MCF 10A (cell line): ENCODE results near the gene PVALB. TPM values are rescaled to one million over a fixed set of nuclear protein-coding genes. Genes with fewer than 3 reads are reported as not detected.
A peak's percentile ranks its signal among the peaks of the same experiment; 100 is the strongest.

Source experiments
- BruUV-seq: library from RNA; stranded (reverse); fragments of 400-500 nt; replicated peaks from 2 replicates; lab custom pipeline; 2021; lab: Mats Ljungman, UMichigan
- CTCF ChIA-PET: fragments of 300-600 bp; sonication (Branson Sonifier 250); formaldehyde crosslinking; extraction: SDS; loops from one replicate; lab custom pipeline; 2021; ENCODE audit warnings: antibody characterized with exemption, inconsistent platforms; lab: Yijun Ruan, JAX
- POLR2A ChIA-PET: fragments of 300-600, 350-650 bp; sonication (Branson Sonifier 250); formaldehyde crosslinking; extraction: SDS; loops from one replicate; lab custom pipeline; 2020; ENCODE audit warnings: antibody characterized with exemption, inconsistent platforms; lab: Yijun Ruan, JAX
- DNase-seq: peaks from one replicate; pipeline ENCODE4 v3.0.0-alpha.2; 2018; ENCODE audit not compliant: unreplicated experiment
- H3K27ac Mint-ChIP-seq: one replicate; pipeline ENCODE4 v1.8.0; 2022; ENCODE audit warnings: mild to moderate bottlenecking, low read depth, mixed read lengths; ENCODE audit not compliant: unreplicated experiment
- H3K27me3 Mint-ChIP-seq: one replicate; pipeline ENCODE4 v1.8.0; 2022; ENCODE audit warnings: mixed read lengths; ENCODE audit not compliant: insufficient read depth, unreplicated experiment
- H3K36me3 Mint-ChIP-seq: one replicate; pipeline ENCODE4 v1.8.0; 2022; ENCODE audit warnings: mild to moderate bottlenecking, moderate library complexity, mixed read lengths; ENCODE audit not compliant: insufficient read depth, unreplicated experiment
- H3K4me1 Mint-ChIP-seq: one replicate; pipeline ENCODE4 v1.8.0; 2022; ENCODE audit warnings: mixed read lengths; ENCODE audit not compliant: insufficient read depth, unreplicated experiment
- H3K4me3 Mint-ChIP-seq: one replicate; pipeline ENCODE4 v1.8.0; 2022; ENCODE audit warnings: mild to moderate bottlenecking, moderate library complexity, mixed read lengths; ENCODE audit not compliant: unreplicated experiment
- H3K9me3 Mint-ChIP-seq: one replicate; pipeline ENCODE4 v1.8.0; 2022; ENCODE audit warnings: mixed read lengths; ENCODE audit not compliant: unreplicated experiment
- intact Hi-C: fragments of 100-400 bp; cut with micrococcal nuclease; formaldehyde crosslinking; loops from 2 replicates; pipeline ENCODE4 v1.14.1; 2022
- total RNA-seq: library from RNA; stranded (reverse); gene quantifications from 2 replicates; pipeline ENCODE4 v1.2.3, GENCODE V29; 2022
- TF ChIP-seq, protein P1 (sequence below): fragments of 200-600 bp; IDR thresholded peaks from one replicate; pipeline ENCODE4 v1.8.0; 2022; ENCODE audit warnings: antibody characterized with exemption, mild to moderate bottlenecking; ENCODE audit not compliant: unreplicated experiment

PVALB gene
- total RNA-seq, 1 experiment from 2014 or later, result not detected

DNA sequence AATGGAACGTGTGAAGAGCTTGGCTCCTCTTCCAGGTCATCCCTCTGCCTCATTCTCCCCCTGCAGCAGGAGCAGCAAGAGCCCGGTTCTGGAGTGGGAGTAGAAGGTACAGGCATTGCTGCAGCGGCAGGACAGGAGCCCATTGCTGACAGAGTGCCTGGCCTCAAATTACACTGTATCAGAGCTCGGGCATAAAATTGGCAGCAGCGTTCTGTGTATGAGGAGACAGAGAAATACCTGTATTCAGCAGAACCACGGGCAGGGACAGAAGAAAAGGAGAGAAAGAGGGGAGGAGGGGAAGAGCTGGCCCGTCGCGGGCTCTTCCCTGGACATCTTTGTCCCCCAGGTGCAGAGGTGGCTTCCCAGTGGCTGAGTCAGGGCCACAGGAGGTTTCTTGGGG is 41.3 kb upstream of the PVALB start:
- TF ChIP-seq, protein P1, sequence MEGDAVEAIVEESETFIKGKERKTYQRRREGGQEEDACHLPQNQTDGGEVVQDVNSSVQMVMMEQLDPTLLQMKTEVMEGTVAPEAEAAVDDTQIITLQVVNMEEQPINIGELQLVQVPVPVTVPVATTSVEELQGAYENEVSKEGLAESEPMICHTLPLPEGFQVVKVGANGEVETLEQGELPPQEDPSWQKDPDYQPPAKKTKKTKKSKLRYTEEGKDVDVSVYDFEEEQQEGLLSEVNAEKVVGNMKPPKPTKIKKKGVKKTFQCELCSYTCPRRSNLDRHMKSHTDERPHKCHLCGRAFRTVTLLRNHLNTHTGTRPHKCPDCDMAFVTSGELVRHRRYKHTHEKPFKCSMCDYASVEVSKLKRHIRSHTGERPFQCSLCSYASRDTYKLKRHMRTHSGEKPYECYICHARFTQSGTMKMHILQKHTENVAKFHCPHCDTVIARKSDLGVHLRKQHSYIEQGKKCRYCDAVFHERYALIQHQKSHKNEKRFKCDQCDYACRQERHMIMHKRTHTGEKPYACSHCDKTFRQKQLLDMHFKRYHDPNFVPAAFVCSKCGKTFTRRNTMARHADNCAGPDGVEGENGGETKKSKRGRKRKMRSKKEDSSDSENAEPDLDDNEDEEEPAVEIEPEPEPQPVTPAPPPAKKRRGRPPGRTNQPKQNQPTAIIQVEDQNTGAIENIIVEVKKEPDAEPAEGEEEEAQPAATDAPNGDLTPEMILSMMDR, result no peak
- Mint-ChIP-seq H3K4me3 (no peak overlapping the region), H3K27me3 (peaks cover 23% of the 10 kb centered on the region), H3K27ac (no peak overlapping the region), H3K4me1 (peaks cover 14% of the 10 kb centered on the region), H3K36me3 (no peaks in the 10 kb centered on the region), H3K9me3 (no peaks in the 10 kb centered on the region)
- CTCF ChIA-PET, result interaction anchor here (0.7 to 6.2 kb wide), 11 partner anchors 10 to 376 kb away, joined by 3 to 93 read pairs (median 9); partner anchors contain the start of gene IFT27
- POLR2A ChIA-PET, result interaction anchor here (0.6 kb wide), 1 partner anchor 76 kb away, joined by 3 read pairs; no protein-coding TSS in a partner anchor
- intact Hi-C loops, result no loop called here
- no TSS peak for BruUV-seq
- DNase-seq, result no peak

DNA sequence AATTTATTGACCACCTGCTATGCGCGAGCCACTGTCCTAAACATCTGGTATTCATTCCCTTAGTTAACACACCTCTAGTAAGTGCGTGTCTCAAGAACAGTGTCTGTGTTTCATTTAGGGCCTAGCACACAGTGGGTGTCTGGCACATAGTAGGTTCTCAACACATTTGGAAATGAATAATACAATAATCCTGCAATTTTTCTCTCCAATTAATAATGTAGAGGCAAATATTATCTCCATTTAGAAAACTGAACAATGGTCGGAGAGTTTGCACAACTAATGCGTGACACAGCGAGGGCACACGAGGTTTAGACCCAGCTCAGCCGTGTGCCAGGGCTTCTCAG is 39.9 kb upstream of the PVALB start:
- TF ChIP-seq, protein P1, result no peak
- intact Hi-C loops, result loop anchor here (1.0 to 2.0 kb wide), 3 partner anchors 74 to 188 kb away; no protein-coding TSS in a partner anchor
- no peak overlapping the region for H3K27ac Mint-ChIP-seq
- BruUV-seq, result no TSS peak
- no peak for DNase-seq
- H3K9me3 Mint-ChIP-seq, result no peaks in the 10 kb centered on the region
- H3K27me3 Mint-ChIP-seq, result peaks cover 23% of the 10 kb centered on the region
- CTCF ChIA-PET, result interaction anchor here (0.6 to 6.2 kb wide), 48 partner anchors 10 to 386 kb away, joined by 3 to 93 read pairs (median 5); partner anchors contain the start of genes IFT27 and RAC2
- H3K4me3 Mint-ChIP-seq, result peak overlapping the region; percentile 2
- no peaks in the 10 kb centered on the region for H3K36me3 Mint-ChIP-seq
- H3K4me1 Mint-ChIP-seq, result peaks cover 14% of the 10 kb centered on the region
- POLR2A ChIA-PET, result interaction anchor here (0.9 to 1.7 kb wide), 3 partner anchors 14 to 342 kb away, joined by 3 to 4 read pairs (median 4); no protein-coding TSS in a partner anchor

DNA sequence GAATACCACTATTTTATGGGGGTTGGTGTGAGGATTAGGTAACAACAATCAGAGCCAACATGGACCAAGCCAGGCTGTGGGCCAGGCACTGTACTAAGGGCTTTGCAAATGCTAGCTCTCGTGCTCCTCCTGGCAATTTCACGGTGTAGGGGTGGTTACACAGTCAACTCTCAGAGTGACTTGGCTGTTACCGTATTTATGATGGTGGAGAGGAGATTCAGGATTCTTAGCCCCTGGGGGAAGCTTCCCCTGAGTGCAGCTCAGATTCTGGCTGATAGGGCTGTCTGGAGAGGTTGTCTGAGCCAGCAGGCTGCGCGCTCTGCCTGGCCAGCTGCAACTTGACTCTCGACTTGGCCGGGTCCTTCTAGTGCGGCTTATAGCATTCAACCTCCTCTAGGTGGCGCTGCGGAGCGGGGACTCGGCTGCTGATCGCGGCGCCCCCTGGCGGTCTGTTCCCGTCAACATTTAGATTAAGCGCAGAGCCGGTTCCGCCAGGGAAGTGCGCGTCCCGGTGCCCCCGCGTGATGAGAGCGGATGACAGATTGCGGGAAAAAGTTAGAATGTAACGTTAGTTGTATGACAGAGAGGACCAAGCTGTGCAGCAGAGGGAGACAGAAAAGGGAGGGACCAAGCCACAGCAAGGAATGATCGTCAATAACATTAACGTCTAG is 39.4 kb upstream of the PVALB start:
- H3K27ac Mint-ChIP-seq, result no peak overlapping the region
- BruUV-seq, result no TSS peak
- TF ChIP-seq, protein P1, result peak; percentile 100
- peak overlapping the region; percentile 2 for H3K4me3 Mint-ChIP-seq
- POLR2A ChIA-PET, result interaction anchor here (0.9 to 1.7 kb wide), 3 partner anchors 15 to 342 kb away, joined by 3 to 4 read pairs (median 4); no protein-coding TSS in a partner anchor
- peaks cover 14% of the 10 kb centered on the region for H3K4me1 Mint-ChIP-seq
- H3K27me3 Mint-ChIP-seq, result peaks cover 28% of the 10 kb centered on the region
- no peaks in the 10 kb centered on the region for H3K36me3 Mint-ChIP-seq
- intact Hi-C loops, result loop anchor here (1.0 to 2.0 kb wide), 3 partner anchors 74 to 189 kb away; no protein-coding TSS in a partner anchor
- H3K9me3 Mint-ChIP-seq, result no peaks in the 10 kb centered on the region
- CTCF ChIA-PET, result interaction anchor here (0.6 to 6.2 kb wide), 73 partner anchors 9 to 518 kb away, joined by 3 to 93 read pairs (median 4); partner anchors contain the start of genes IFT27, PVALB and RAC2
- DNase-seq, result peak; percentile 87

DNA sequence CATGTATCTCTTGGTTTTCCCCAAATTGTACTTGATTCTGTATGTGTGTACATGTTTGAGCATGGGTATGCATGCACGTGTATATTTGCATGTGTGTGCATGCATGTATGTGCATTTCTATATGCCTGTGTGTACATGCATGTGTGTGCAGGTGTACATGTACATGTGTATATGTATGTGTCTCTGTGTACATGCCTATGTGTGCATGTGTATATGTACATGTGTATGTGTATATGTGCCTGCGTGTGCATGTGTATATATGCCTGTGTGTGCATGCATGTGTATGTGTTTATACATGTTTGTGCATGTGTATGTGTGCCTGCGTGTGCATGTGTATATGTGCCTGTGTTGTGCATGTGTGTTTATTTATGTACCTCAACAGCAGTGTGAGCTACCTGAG is 38.6 kb upstream of the PVALB start:
- no peak for DNase-seq
- H3K4me1 Mint-ChIP-seq, result peaks cover 14% of the 10 kb centered on the region
- ChIA-PET CTCF (interaction anchor here (0.6 to 6.2 kb wide), 37 partner anchors 12 to 335 kb away, joined by 3 to 93 read pairs (median 4); partner anchors contain the start of genes IFT27 and PVALB), POLR2A (interaction anchor here (1.7 kb wide), 1 partner anchor 15 kb away, joined by 4 read pairs; no protein-coding TSS in a partner anchor)
- H3K27ac Mint-ChIP-seq, result no peak overlapping the region
- no peak overlapping the region for H3K4me3 Mint-ChIP-seq
- no peaks in the 10 kb centered on the region for H3K9me3 Mint-ChIP-seq
- intact Hi-C loops, result no loop called here
- BruUV-seq, result no TSS peak
- peaks cover 36% of the 10 kb centered on the region for H3K27me3 Mint-ChIP-seq
- TF ChIP-seq, protein P1, result no peak
- H3K36me3 Mint-ChIP-seq, result no peaks in the 10 kb centered on the region
